ACC112 (cell line): ENCODE data around the gene SOHLH1.
"Not testable (repeated sequence)": the region's sequence is repeated elsewhere in the genome, so short reads cannot be mapped to it uniquely, and the experiment has no call there.

ENCODE experiments used
- H2AFZ ChIP-seq: fragments of 200-600 bp; sonication (generic); one replicate; pipeline ENCODE4 v1.6.0; 2017; ENCODE audit warnings: antibody characterized with exemption, low read length; ENCODE audit not compliant: unreplicated experiment
- H3K27ac ChIP-seq: fragments of 200-600 bp; sonication (generic); 2 replicates; pipeline ENCODE4 v1.5.1; 2014; ENCODE audit warnings: low read depth, mild to moderate bottlenecking, antibody characterized with exemption, low read length, moderate library complexity
- H3K27me3 ChIP-seq: fragments of 200-600 bp; sonication (generic); 2 replicates; pipeline ENCODE4 v1.6.1; 2014; ENCODE audit warnings: mild to moderate bottlenecking, antibody characterized with exemption, low read length, moderate library complexity, mixed read lengths; ENCODE audit not compliant: insufficient read depth
- H3K36me3 ChIP-seq: fragments of 200-600 bp; sonication (generic); 2 replicates; pipeline ENCODE4 v1.6.1; 2016; ENCODE audit warnings: mild to moderate bottlenecking, antibody characterized with exemption, low read length, moderate library complexity, mixed read lengths; ENCODE audit not compliant: insufficient read depth
- H3K4me1 ChIP-seq: fragments of 200-600 bp; sonication (generic); one replicate; pipeline ENCODE4 v1.6.1; 2016; ENCODE audit warnings: low read length, mixed read lengths; ENCODE audit not compliant: insufficient read depth, unreplicated experiment, control insufficient read depth
- H3K4me3 ChIP-seq: fragments of 200-600 bp; sonication (generic); 2 replicates; pipeline ENCODE4 v1.5.1; 2014; ENCODE audit warnings: mild to moderate bottlenecking, low read depth, low read length
- H3K79me2 ChIP-seq: fragments of 200-600 bp; sonication (generic); one replicate; pipeline ENCODE4 v1.6.0; 2016; ENCODE audit warnings: low read length; ENCODE audit not compliant: control insufficient read depth, unreplicated experiment, insufficient read depth

SOHLH1 gene

GRCh38 chr9:135676891-135677290, 22.4 kb downstream of the SOHLH1 start:
- peaks cover 25% of the 10 kb centered on the region for H3K27me3 ChIP-seq
- H3K4me1 ChIP-seq, result no peaks in the 10 kb centered on the region
- H3K79me2 ChIP-seq, result no peaks in the 10 kb centered on the region
- no peaks in the 10 kb centered on the region for H3K36me3 ChIP-seq
- no peak overlapping the region for H2AFZ ChIP-seq
- H3K4me3 ChIP-seq, result no peak overlapping the region
- no peak overlapping the region for H3K27ac ChIP-seq

- Histone ChIP-seq H2AFZ (no peak overlapping the region), H3K27me3 (peaks cover 27% of the 10 kb centered on the region), H3K27ac (no peak overlapping the region), H3K4me1 (no peaks in the 10 kb centered on the region), H3K36me3 (no peaks in the 10 kb centered on the region), H3K4me3 (no peak overlapping the region), H3K79me2 (no peaks in the 10 kb centered on the region)
These were observed 24.3 kb downstream of the SOHLH1 start for GRCh38 chr9:135674977-135675376.

- peaks cover 27% of the 10 kb centered on the region for H3K27me3 ChIP-seq
- H3K4me3 ChIP-seq, result no peak overlapping the region
- H3K27ac ChIP-seq, result no peak overlapping the region
These were observed 25.3 kb downstream of the SOHLH1 start for GRCh38 chr9:135673941-135674340.

GRCh38 chr9:135672786-135673185, 26.5 kb downstream of the SOHLH1 start:
- not testable (repeated sequence) for H2AFZ ChIP-seq, H3K4me3 ChIP-seq, H3K79me2 ChIP-seq, H3K36me3 ChIP-seq, H3K4me1 ChIP-seq, H3K27ac ChIP-seq
- H3K27me3 ChIP-seq, result peaks cover 27% of the 10 kb centered on the region

More at GRCh38 chr9:135673941-135674340, 25.3 kb downstream of the SOHLH1 start:
- no peaks in the 10 kb centered on the region for H3K36me3 ChIP-seq
- no peaks in the 10 kb centered on the region for H3K4me1 ChIP-seq
- no peak overlapping the region for H2AFZ ChIP-seq
- H3K79me2 ChIP-seq, result no peaks in the 10 kb centered on the region

- Histone ChIP-seq H3K4me3 (no peak overlapping the region), H3K79me2 (no peaks in the 10 kb centered on the region), H3K36me3 (no peaks in the 10 kb centered on the region), H3K4me1 (no peaks in the 10 kb centered on the region), H3K27me3 (peaks cover 27% of the 10 kb centered on the region), H3K27ac (no peak overlapping the region), H2AFZ (no peak overlapping the region)
These were observed 27.7 kb downstream of the SOHLH1 start for GRCh38 chr9:135671591-135672041.

- no peaks in the 10 kb centered on the region for H3K36me3 ChIP-seq
- H3K79me2 ChIP-seq, result no peaks in the 10 kb centered on the region
- no peak overlapping the region for H3K4me3 ChIP-seq
- H3K27ac ChIP-seq, result no peak overlapping the region
- no peaks in the 10 kb centered on the region for H3K4me1 ChIP-seq
- peaks cover 34% of the 10 kb centered on the region for H3K27me3 ChIP-seq
- H2AFZ ChIP-seq, result no peak overlapping the region
These were observed 28.3 kb downstream of the SOHLH1 start for GRCh38 chr9:135670721-135671590.

- H3K79me2 ChIP-seq, result no peaks in the 10 kb centered on the region
- no peaks in the 10 kb centered on the region for H3K36me3 ChIP-seq
- H3K4me1 ChIP-seq, result no peaks in the 10 kb centered on the region
- H2AFZ ChIP-seq, result no peak overlapping the region
- H3K4me3 ChIP-seq, result no peak overlapping the region
- peaks cover 29% of the 10 kb centered on the region for H3K27me3 ChIP-seq
- no peak overlapping the region for H3K27ac ChIP-seq
These were observed 29.5 kb downstream of the SOHLH1 start for GRCh38 chr9:135669616-135670285.

- not testable (repeated sequence) for H3K4me3 ChIP-seq, H3K27ac ChIP-seq, H3K4me1 ChIP-seq, H3K36me3 ChIP-seq, H3K79me2 ChIP-seq, H2AFZ ChIP-seq
- H3K27me3 ChIP-seq, result peaks cover 26% of the 10 kb centered on the region
These were observed 30.3 kb downstream of the SOHLH1 start for GRCh38 chr9:135669018-135669417.

- H2AFZ ChIP-seq, result no peak overlapping the region
- no peaks in the 10 kb centered on the region for H3K36me3 ChIP-seq
- H3K79me2 ChIP-seq, result no peaks in the 10 kb centered on the region
- H3K4me3 ChIP-seq, result no peak overlapping the region
- no peak overlapping the region for H3K27ac ChIP-seq
- peaks cover 19% of the 10 kb centered on the region for H3K27me3 ChIP-seq
- H3K4me1 ChIP-seq, result peaks cover 2% of the 10 kb centered on the region
These were observed 31.7 kb downstream of the SOHLH1 start for GRCh38 chr9:135667463-135668001.

GRCh38 chr9:135666534-135667462, 32.5 kb downstream of the SOHLH1 start:
- H3K27me3 ChIP-seq, result peaks cover 13% of the 10 kb centered on the region
- H2AFZ ChIP-seq, result no peak overlapping the region
- no peak overlapping the region for H3K4me3 ChIP-seq
- H3K79me2 ChIP-seq, result no peaks in the 10 kb centered on the region
- H3K36me3 ChIP-seq, result no peaks in the 10 kb centered on the region
- no peak overlapping the region for H3K27ac ChIP-seq
- peaks cover 2% of the 10 kb centered on the region for H3K4me1 ChIP-seq
